Measurements from ENCODE around the gene PC.

Gene PC

GRCh38 chr11:66864924-66865697 lies 93.1 kb downstream of the PC start:
- DNase-seq: no peak

- no peak for DNase-seq
Measured at GRCh38 chr11:66864172-66864901, 93.8 kb downstream of the PC start.

- DNase-seq: no peak
Measured at GRCh38 chr11:66863428-66864125, 94.6 kb downstream of the PC start.

DNA sequence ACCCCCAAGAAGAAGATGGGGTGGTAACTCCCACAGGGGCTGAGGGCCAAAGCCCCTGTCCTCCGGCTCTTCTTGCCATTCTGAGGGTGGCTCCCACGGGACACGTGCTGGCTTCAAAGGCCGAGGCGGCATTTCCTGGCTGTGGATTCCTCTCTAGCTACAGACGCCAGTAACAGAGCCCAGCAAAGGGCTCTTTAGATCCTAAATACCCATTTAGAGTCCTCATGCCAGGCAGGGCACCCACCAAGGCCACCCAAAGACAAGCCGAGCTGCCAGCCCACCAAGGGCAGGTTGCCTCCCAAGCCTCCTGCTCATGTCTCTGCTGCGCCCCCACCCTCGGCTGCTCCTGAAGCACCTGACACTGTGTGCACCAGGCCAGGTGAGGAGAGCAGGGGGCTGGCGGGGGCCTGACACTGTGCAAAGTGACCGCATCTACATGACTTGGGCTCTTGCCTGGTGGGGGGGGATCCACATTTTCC lies 95.6 kb downstream of the PC start:
- no peak for DNase-seq

- DNase-seq: no peak
Measured at GRCh38 chr11:66861774-66862558, 96.2 kb downstream of the PC start.

DNA sequence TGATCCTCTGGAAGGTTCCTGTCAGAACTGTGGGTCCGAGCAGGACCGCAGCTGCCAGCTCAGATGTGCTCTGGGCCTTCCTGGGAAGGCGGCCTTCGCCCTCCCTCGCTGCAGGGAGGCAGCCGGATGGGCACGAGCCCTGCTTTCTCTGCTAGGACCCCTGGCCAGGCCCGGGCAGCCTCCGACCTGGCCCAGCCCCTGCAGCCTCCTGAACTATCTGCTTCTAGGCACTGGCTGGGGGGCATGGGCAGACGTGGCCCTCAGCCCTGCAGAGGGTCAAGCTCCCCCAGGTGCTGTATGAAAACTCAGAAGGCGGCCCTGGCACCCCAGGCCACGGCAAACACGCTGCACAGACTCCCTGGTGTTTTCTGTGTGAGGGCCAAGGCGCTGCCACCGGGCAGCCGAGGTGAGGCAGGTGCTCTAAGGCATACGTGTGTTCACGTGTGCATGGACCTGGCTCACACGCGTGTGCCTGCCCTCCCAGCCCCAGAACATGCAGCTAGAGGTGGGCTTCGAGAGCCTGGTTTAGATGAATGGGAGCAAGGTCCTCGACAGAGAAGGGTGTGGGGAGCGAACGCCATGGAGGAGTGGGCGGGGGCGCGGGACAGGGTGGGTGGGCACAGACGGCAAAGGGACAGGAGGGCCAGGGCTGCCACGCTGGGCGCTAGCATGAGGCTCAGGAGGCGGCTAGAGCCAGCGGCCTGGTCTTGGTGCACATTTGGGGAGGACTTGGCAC lies 97.0 kb downstream of the PC start:
- DNase-seq: no peak

DNA sequence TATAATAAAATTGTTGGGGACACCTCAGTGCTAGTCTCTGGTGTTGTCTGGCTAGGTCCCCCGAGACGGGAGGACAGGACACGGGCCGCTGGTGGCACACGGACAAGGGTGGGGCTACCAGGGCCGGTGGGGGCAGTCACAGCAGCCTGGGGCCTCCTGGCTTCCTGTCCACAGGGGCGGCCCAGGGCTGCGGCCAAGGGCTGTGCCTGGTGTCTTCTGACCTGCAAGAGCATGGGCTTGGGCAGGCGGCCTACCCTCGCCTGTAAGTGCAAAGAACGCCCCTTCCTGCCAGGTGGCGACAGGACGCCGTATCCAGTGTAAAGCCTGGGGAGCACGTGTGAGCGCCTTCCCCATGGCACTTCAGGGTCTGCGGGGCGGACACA lies 97.7 kb downstream of the PC start:
- DNase-seq: no peak

DNA sequence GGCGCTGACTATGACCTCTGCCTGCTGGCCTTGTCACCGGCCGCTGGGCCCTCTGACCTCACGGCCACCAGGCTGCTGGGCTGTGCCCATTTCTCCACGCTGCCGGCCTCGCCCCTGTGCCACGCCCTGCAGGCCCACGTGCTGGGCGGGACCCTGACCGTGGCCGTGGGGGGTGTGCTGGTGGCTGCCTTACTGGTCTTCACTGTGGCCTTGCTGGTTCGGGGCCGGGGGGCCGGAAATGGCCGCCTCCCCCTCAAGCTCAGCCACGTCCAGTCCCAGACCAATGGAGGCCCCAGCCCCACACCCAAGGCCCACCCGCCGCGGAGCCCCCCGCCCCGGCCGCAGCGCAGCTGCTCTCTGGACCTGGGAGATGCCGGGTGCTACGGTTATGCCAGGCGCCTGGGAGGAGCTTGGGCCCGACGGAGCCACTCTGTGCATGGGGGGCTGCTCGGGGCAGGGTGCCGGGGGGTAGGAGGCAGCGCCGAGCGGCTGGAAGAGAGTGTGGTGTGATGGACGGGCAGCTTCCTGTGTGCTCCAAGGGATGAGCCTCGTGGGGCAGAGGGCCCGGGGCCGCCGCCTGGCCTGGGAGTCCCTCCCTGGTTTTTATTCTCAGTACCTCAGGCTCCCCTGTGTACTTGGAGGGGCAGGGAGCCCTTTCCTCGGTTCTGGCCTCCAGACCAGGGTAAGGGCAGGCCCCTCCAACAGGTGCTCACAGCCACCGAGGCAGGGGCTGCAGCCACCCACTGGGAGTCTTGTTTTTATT lies 98.3 kb downstream of the PC start:
- no peak for DNase-seq

DNA sequence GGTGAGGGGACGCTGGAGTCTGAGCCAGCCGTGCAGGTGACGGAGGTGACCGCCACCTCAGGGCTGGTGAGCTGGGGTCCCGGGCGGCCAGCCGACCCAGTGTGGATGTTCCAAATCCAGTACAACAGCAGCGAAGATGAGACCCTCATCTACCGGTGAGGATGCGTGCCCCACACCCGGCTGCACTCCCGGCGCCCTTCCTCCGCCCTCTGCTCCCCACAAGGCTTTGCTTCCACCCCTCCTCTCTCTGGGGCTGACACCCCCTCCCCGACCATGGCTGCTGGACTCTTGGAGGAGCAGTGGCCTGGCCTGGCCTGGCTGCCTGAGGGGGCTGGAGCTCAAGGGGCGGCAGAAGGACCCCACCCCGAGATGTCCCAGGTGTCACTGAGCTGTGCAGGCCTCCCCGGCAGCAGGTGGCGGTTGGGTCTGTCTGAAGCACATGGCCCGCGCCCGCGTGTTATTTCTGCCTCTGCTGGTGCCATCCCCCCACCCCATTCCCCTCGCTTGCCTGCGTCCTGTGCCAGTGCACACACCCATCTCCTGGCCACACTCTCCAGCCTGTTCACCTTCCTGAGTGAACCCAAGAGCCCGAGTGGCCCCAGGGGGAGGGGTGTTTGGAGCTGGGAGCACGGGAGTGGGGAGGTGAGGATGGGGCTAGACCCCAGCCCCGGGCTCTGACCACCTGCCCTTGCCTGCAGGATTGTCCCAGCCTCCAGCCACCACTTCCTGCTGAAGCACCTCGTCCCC lies 99.1 kb downstream of the PC start:
- DNase-seq: no peak

DNA sequence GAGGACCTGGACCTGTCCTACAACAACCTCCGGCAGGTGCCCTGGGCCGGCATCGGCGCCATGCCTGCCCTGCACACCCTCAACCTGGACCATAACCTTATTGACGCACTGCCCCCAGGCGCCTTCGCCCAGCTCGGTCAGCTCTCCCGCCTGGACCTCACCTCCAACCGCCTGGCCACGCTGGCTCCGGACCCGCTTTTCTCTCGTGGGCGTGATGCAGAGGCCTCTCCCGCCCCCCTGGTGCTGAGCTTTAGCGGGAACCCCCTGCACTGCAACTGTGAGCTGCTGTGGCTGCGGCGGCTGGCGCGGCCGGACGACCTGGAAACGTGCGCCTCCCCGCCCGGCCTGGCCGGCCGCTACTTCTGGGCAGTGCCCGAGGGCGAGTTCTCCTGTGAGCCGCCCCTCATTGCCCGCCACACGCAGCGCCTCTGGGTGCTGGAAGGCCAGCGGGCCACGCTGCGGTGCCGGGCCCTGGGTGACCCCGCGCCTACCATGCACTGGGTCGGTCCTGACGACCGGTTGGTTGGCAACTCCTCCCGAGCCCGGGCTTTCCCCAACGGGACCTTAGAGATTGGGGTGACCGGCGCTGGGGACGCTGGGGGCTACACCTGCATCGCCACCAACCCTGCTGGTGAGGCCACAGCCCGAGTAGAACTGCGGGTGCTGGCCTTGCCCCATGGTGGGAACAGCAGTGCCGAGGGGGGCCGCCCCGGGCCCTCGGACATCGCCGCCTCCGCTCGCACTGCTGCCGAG lies 99.8 kb downstream of the PC start:
- no peak for DNase-seq

DNA sequence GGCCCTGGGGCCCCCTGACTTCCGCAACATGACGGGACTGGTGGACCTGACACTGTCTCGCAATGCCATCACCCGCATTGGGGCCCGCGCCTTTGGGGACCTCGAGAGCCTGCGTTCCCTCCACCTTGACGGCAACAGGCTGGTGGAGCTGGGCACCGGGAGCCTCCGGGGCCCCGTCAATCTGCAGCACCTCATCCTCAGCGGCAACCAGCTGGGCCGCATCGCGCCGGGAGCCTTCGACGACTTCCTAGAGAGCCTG lies 100.3 kb downstream of the PC start:
- DNase-seq: no peak

GRCh38 chr11:66857234-66857926 lies 100.8 kb downstream of the PC start:
- no peak for DNase-seq

DNA sequence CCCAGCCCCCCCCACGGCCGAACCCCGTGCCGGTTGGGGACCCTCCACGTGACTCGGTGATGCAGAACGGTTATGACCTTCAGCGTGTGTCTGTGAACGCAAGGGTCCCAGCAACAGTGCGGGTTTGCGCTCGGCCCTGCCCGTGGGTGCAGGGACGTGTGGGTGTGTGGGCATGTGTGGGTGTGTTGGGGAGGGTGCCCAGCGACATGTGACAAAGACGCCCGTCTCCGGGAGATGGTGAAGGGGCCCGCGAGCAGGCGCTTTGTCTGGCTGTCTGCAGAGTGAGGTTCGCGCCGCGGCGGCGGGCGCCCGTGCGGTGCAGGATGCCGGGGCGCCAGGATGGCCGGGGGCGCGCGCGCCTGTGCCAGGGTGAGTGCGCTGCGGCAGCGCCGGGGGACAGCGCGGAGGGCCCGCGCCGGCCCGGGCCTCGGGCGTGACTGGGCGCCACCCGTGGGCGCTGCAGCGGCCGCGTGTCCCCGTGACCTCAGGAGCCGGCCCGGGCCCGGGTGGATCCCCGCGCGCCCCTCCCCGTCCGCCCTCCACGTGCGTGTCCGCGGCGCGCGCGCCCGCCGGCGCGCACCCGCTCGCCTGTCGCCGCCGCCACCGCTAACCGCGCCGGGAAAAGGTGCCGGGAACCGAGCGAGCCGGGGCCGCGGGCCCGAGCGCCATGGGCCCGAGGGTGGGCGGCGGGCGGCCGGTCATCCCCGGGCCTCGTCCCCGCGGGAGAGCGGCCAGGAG lies 101.5 kb downstream of the PC start, which contains the start of gene LRFN4:
TSS of gene LRFN4 (plus strand) at position 569 of the 738 bp plus-strand sequence. CDS start 681 bp downstream, outside the sequence.
- DNase-seq: peak; percentile 67

DNA sequence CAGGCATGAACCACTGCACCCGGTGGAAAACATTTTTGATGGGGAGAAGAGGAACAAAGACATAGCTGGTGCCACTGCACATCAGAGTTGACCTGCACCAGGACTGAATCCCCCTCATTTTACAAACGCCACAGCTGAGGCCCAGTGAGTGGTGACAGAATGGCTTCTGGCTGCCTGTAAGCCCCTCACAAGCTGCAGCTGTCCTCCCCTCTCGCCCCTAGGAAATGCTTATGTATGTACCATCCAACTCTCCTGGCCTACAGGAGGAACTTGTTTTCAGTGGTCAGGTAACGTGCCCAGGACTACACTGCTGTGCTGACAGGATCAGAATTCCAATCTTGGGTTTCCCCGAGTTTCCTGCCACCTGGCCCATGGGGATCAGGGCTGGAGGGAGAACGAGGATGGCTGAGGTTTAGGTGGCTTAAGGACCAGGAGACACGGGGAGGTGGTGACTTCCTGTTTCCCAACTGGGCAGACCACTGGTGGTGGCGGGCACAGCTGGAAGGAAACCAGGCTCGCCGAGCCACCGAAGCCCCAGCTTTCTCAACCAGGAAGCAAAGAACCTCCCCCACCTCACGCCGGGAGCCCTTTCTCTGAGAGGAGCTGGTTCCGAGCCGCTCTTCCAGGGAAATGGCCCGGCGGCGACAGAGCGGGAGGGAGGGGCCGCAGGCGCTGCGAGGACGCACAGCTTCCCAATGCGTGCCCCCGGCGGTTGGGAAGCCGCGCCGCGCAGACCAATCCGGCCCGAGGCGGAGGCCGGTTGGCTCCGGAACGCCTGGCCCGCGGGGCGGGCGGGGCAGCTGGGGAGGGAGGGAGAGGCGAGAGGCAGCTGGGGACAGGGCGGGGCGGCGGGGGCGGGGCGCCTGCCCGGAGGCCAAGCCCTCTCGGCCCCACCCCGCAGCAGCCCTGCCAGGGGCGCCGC lies 102.3 kb downstream of the PC start:
- peak; percentile 85 for DNase-seq

DNA sequence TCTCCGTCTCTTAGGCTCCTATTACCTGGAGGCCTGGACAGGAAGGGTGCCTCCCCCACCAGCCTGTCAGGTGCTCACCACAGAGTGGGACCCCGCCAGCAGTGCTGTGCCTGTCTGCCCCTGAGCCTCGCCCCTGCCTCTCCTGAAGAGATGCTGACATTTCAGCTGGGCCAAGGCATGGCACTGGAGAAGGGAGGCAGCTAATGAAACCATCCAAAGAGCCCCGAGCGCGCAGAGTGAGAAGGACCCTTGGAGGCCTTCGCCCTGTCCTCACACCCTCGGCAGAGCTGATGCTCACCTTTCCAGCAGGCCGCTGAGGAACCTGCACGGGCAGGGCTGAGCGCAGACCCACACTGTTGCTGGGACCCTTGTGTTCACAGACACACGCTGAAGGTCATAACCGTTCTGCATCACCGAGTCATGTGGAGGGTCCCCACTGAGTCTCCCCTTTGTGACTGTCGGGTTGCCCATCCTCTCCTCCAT lies 103.4 kb downstream of the PC start:
- DNase-seq: no peak

GRCh38 chr11:66854231-66854661 lies 103.9 kb downstream of the PC start:
- DNase-seq: no peak
